HepG2 (cell line): ENCODE data around the gene RNMT. TPM values are rescaled to one million over a fixed set of nuclear protein-coding genes. Genes with fewer than 3 reads are reported as not detected.

ENCODE experiments used
- ATAC-seq: fragments of 200-7000 bp; cut with Tn5 transposase; 3 replicates; pipeline ENCODE4 v1.9.1; 2020; ENCODE audit warnings: mild to moderate bottlenecking, moderate library complexity
- BruUV-seq: library from RNA; stranded (reverse); fragments of 400-500 nt; replicated peaks from 2 replicates; lab custom pipeline; 2021; lab: Mats Ljungman, UMichigan
- CTCF ChIA-PET: fragments of 300-600 bp; formaldehyde crosslinking; extraction: SDS; loops from one replicate; lab custom pipeline; 2021; ENCODE audit warnings: low total read pairs, inconsistent platforms, low intra/inter-chr PET ratio; lab: Yijun Ruan, JAX
- POLR2A ChIA-PET: fragments of 350-600 bp; sonication (Branson Sonifier 250); formaldehyde crosslinking; loops from one replicate; lab custom pipeline; 2020; ENCODE audit warnings: antibody characterized with exemption, inconsistent platforms; lab: Yijun Ruan, JAX
- DNase-seq: peaks from one replicate; pipeline ENCODE4 v3.0.0-alpha.2; 2015; ENCODE audit warnings: low spot score
- FAIRE-seq: peaks from 3 replicates; lab custom pipeline; 2011; peaks lifted over from hg19 to GRCh38; lab: Jason Lieb, UNC
- H2AFZ ChIP-seq: one replicate; pipeline ENCODE4 v1.6.1; 2011; ENCODE audit warnings: low read length, inconsistent platforms
- H3K27ac ChIP-seq: fragments of 300-600 bp; 3 replicates; pipeline ENCODE4 v1.8.0; 2011; ENCODE audit warnings: mixed run types, mild to moderate bottlenecking, mixed read lengths, low read length, inconsistent platforms; ENCODE audit not compliant: insufficient read depth; ENCODE audit errors: extremely low read length
- H3K27me3 ChIP-seq, 2 experiments: fragments of 200-600 bp in 1 of 2; 2 replicates in 1 of 2; 3 replicates in 1 of 2; pipeline versions ENCODE4 v1.6.0 to v1.8.0; 2011; ENCODE audit warnings: low read length in 2 of 2, mild to moderate bottlenecking in 2 of 2, moderate library complexity in 2 of 2, inconsistent platforms in 1 of 2; ENCODE audit not compliant: insufficient read depth in 2 of 2, control insufficient read depth in 1 of 2
- H3K36me3 ChIP-seq, 2 experiments: fragments of 200-600 bp in 1 of 2; replicated peaks in 1 of 2; 2 replicates in 1 of 2; 3 replicates in 1 of 2; pipeline versions ENCODE4 v1.5.1 to v1.8.0; 2011; ENCODE audit warnings: low read length in 2 of 2, inconsistent platforms in 1 of 2; ENCODE audit not compliant: insufficient read depth in 2 of 2, control insufficient read depth in 1 of 2
- H3K4me1 ChIP-seq: 2 replicates; pipeline ENCODE4 v1.5.1; 2012; ENCODE audit warnings: low read length, inconsistent platforms; ENCODE audit not compliant: insufficient read depth
- H3K4me2 ChIP-seq: 2 replicates; pipeline ENCODE4 v1.6.0; 2011; ENCODE audit warnings: low read depth, low read length, inconsistent platforms
- H3K4me3 ChIP-seq, 3 experiments: fragments of 200-600 bp in 1 of 3; sonication (generic), shearing (Covaris generic) in 1 of 3; replicated peaks in 1 of 3; 2 replicates each; pipeline ENCODE4 v1.5.1; 2011 to 2016; ENCODE audit warnings: low read length in 3 of 3, inconsistent platforms in 2 of 3, low read depth in 2 of 3, mild to moderate bottlenecking in 2 of 3, control low read depth in 1 of 3, mixed read lengths in 1 of 3; ENCODE audit not compliant: insufficient read depth in 1 of 3
- H3K79me2 ChIP-seq: one replicate; pipeline ENCODE4 v1.6.1; 2011; ENCODE audit warnings: low read length, inconsistent platforms; ENCODE audit not compliant: insufficient read depth
- H3K9ac ChIP-seq: 2 replicates; pipeline ENCODE4 v1.6.0; 2011; ENCODE audit warnings: mild to moderate bottlenecking, low read depth, low read length, inconsistent platforms; ENCODE audit not compliant: insufficient read depth
- H3K9me3 ChIP-seq: 2 replicates; pipeline ENCODE4 v1.5.1; 2012; ENCODE audit warnings: mild to moderate bottlenecking, low read length
- H4K20me1 ChIP-seq: 2 replicates; pipeline ENCODE4 v1.6.0; 2011; ENCODE audit warnings: inconsistent platforms, mild to moderate bottlenecking, low read length, moderate library complexity; ENCODE audit not compliant: insufficient read depth
- ATF7-NPFF ChIP-seq: sonication (generic); formaldehyde crosslinking; IDR thresholded peaks from 2 replicates; pipeline ENCODE4 v1.8.1; 2023; ENCODE audit warnings: mild to moderate bottlenecking, low read depth, missing genetic modification reagents, moderate library complexity
- KAT8 ChIP-seq: IDR thresholded peaks from 2 replicates; pipeline ENCODE4 v1.6.1; 2016; ENCODE audit warnings: missing genetic modification reagents, missing compliant biosample characterization
- MAFK ChIP-seq, 2 experiments: IDR thresholded peaks in 1 of 2; conservative IDR thresholded peaks in 1 of 2; 2 replicates each; pipeline ENCODE4 v1.6.1; 2011; ENCODE audit warnings: improper control_type of control experiment in 2 of 2, low read length in 2 of 2
- NFIB ChIP-seq: sonication (generic); formaldehyde crosslinking; IDR thresholded peaks from 2 replicates; pipeline ENCODE4 v1.9.0; 2021; ENCODE audit warnings: missing genetic modification reagents, mild to moderate bottlenecking, borderline replicate concordance
- NFKB2 ChIP-seq: sonication (generic); formaldehyde crosslinking; IDR thresholded peaks from 2 replicates; pipeline ENCODE4 v1.4.0; 2020; ENCODE audit warnings: missing genetic modification reagents, borderline replicate concordance
- NPAS2 ChIP-seq: sonication (generic); formaldehyde crosslinking; IDR thresholded peaks from 2 replicates; pipeline ENCODE4 v1.8.0; 2022; ENCODE audit warnings: mild to moderate bottlenecking, missing genetic modification reagents, borderline replicate concordance
- PAWR ChIP-seq: sonication (generic); formaldehyde crosslinking; IDR thresholded peaks from 2 replicates; pipeline ENCODE4 v1.4.0; 2020; ENCODE audit warnings: missing genetic modification reagents, mild to moderate bottlenecking, borderline replicate concordance
- ZNF501 ChIP-seq: sonication (generic); formaldehyde crosslinking; IDR thresholded peaks from 2 replicates; pipeline ENCODE4 v1.5.1; 2020; ENCODE audit warnings: mild to moderate bottlenecking, moderate library complexity, missing genetic modification reagents
- ZNF720 ChIP-seq: sonication (generic); formaldehyde crosslinking; IDR thresholded peaks from 2 replicates; pipeline ENCODE4 v1.4.0; 2020; ENCODE audit warnings: missing genetic modification reagents
- ZSCAN30 ChIP-seq: sonication (generic); formaldehyde crosslinking; IDR thresholded peaks from 2 replicates; pipeline ENCODE4 v1.5.0; 2020; ENCODE audit warnings: mild to moderate bottlenecking, missing genetic modification reagents
- WGBS: methylation state at CpG from one replicate; pipeline ENCODE4 v1.1.6; 2017; ENCODE audit warnings: low lambda C conversion rate; 5-methylcytosine and 5-hydroxymethylcytosine counted together
- in situ Hi-C: cut with HindIII; loops from 2 replicates; pipeline ENCODE4 v1.10.0; 2017; ENCODE audit warnings: low pct_unique_long_range_greater_than_20kb; ENCODE audit not compliant: extremely low pct_ligation_motif_present
- intact Hi-C: fragments of 100-400 bp; cut with micrococcal nuclease; formaldehyde crosslinking; loops from one replicate; pipeline ENCODE4 v1.10.0; 2022; ENCODE audit not compliant: unreplicated experiment
- polyA plus RNA-seq, 8 experiments: library from polyadenylated mRNA; depleted of rRNA in 3 of 8; stranded (reverse) in 7 of 8; unstranded in 1 of 8; fragments of >200 nt; fragmentation: Illumina TruSeq in 4 of 8; extraction: Trizol in 4 of 8; gene quantifications; 2 replicates each; pipeline versions ENCODE4 v1.2.1 to v1.2.3, GENCODE V29; 2011 to 2016; ENCODE audit warnings: low read depth in 4 of 8, missing spikeins in 1 of 8, mixed read lengths in 1 of 8; ENCODE audit not compliant: insufficient read depth in 1 of 8
- total RNA-seq, 5 experiments: library from RNA; depleted of rRNA; stranded (reverse); fragments of >200 nt; fragmentation: Illumina TruSeq; extraction: Trizol; gene quantifications; 2 replicates each; pipeline ENCODE4 v1.2.3, GENCODE V29; 2016; ENCODE audit warnings: low read depth in 1 of 5
- TF ChIP-seq, protein P1 (sequence below): sonication (generic); formaldehyde crosslinking; IDR thresholded peaks from 2 replicates; pipeline ENCODE4 v1.4.0; 2020; ENCODE audit warnings: missing genetic modification reagents
- TF ChIP-seq, protein P2 (sequence below): sonication (generic); formaldehyde crosslinking; IDR thresholded peaks from 2 replicates; pipeline ENCODE4 v1.5.0; 2020; ENCODE audit warnings: mild to moderate bottlenecking, missing genetic modification reagents
- TF ChIP-seq, protein P3 (sequence below): fragments of 450-650 bp; IDR thresholded peaks from 2 replicates; pipeline ENCODE4 v1.6.1; 2017

Gene RNMT
- total and polyA plus RNA-seq, 2 of the 13 experiments (the other 11 are each of a cell fraction or from before 2014, with no cell fraction given), result 22.9 to 24.4 TPM

DNA sequence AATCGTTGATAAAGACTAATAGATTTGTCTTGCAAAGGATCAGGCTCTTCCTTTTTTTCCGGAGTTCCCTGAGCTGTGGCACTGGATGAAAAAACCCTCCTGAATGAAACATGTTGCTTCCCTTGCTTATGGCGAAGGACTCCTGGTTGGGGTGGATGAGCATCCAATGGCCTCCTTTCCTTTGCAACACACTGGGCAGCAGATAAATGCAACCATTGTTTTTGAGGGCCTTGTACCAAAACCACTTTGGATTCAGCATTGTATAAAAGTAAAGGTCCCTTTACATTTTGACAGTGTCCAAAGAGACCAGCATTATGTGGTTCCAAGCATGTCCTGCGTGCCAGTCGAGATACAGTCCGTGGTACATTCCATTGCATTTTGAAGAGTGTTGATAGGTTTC is 44.8 kb upstream of the RNMT start (continued):
- TF ChIP-seq, protein P1, sequence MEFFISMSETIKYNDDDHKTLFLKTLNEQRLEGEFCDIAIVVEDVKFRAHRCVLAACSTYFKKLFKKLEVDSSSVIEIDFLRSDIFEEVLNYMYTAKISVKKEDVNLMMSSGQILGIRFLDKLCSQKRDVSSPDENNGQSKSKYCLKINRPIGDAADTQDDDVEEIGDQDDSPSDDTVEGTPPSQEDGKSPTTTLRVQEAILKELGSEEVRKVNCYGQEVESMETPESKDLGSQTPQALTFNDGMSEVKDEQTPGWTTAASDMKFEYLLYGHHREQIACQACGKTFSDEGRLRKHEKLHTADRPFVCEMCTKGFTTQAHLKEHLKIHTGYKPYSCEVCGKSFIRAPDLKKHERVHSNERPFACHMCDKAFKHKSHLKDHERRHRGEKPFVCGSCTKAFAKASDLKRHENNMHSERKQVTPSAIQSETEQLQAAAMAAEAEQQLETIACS (CRISPR knock-in tag), result no peak
- no peak for TF ChIP-seq NFKB2
- TF ChIP-seq, all 625 proteins: peak for 0

DNA sequence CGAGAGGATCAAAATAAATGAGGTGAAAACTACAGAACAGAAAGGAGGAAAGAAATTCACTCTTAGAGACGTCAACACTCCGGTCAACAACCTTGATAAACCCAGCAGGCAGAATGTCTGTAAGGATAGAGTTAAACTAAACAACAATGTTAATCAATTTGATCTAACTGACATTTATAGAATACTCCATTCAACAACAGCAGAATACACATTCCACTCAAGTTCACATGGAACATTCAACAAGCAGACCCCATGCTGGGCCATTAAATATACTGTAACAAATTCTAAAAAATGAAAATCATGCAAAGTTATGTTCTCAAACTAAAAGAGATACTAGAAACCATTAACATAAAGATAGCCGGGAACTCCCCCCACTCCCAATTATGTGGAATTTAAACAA is 41.9 kb upstream of the RNMT start:
- over 99% methylated on average over 4 of the region's 4 CpGs for WGBS
- Histone ChIP-seq H3K4me3 (no peak overlapping the region), H3K4me1 (no peaks in the 10 kb centered on the region), H3K9me3 (no peaks in the 10 kb centered on the region), H3K4me2 (no peak overlapping the region), H3K27ac (no peak overlapping the region), H3K79me2 (peaks cover 75% of the 10 kb centered on the region), H2AFZ (no peak overlapping the region), H3K27me3 (no peaks in the 10 kb centered on the region), H3K36me3 (peaks cover 5% of the 10 kb centered on the region in 2 experiments; a peak in 4 of 5 replicates), H3K9ac (no peak overlapping the region), H4K20me1 (peaks cover 22% of the 10 kb centered on the region; the same call in 1 of the 2 replicates)
- POLR2A ChIA-PET, result no interaction called here
- TF ChIP-seq ZSCAN30 (CRISPR knock-in tag), result no peak
- no peak for TF ChIP-seq PAWR (CRISPR knock-in tag)
- TF ChIP-seq NFIB (CRISPR knock-in tag), result no peak
- no peak for TF ChIP-seq NPAS2 (CRISPR knock-in tag)
- no peak for TF ChIP-seq MAFK (conservative IDR thresholded peaks at IDR 0.05 in 1 of 2, IDR thresholded peaks at IDR 0.05 in 1 of 2; ENCODE audit: low read length in 2 of 2)
- TF ChIP-seq, protein P2, sequence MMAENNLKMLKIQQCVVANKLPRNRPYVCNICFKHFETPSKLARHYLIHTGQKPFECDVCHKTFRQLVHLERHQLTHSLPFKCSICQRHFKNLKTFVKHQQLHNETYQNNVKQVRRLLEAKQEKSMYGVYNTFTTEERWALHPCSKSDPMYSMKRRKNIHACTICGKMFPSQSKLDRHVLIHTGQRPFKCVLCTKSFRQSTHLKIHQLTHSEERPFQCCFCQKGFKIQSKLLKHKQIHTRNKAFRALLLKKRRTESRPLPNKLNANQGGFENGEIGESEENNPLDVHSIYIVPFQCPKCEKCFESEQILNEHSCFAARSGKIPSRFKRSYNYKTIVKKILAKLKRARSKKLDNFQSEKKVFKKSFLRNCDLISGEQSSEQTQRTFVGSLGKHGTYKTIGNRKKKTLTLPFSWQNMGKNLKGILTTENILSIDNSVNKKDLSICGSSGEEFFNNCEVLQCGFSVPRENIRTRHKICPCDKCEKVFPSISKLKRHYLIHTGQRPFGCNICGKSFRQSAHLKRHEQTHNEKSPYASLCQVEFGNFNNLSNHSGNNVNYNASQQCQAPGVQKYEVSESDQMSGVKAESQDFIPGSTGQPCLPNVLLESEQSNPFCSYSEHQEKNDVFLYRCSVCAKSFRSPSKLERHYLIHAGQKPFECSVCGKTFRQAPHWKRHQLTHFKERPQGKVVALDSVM, result no peak
- no peak for TF ChIP-seq KAT8 (CRISPR knock-in tag)
- TF ChIP-seq, protein P3, sequence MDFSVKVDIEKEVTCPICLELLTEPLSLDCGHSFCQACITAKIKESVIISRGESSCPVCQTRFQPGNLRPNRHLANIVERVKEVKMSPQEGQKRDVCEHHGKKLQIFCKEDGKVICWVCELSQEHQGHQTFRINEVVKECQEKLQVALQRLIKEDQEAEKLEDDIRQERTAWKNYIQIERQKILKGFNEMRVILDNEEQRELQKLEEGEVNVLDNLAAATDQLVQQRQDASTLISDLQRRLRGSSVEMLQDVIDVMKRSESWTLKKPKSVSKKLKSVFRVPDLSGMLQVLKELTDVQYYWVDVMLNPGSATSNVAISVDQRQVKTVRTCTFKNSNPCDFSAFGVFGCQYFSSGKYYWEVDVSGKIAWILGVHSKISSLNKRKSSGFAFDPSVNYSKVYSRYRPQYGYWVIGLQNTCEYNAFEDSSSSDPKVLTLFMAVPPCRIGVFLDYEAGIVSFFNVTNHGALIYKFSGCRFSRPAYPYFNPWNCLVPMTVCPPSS, result no peak
- TF ChIP-seq ATF7-NPFF (CRISPR knock-in tag), result no peak
- TF ChIP-seq ZNF720 (CRISPR knock-in tag), result no peak
- no peak for TF ChIP-seq ZNF501 (CRISPR knock-in tag)
- intact Hi-C loops (no loop called here), in situ Hi-C loops (no loop called here)
- BruUV-seq, result no TSS peak
- DNase-seq (no peak), FAIRE-seq (no peak), ATAC-seq (no peak)
- CTCF ChIA-PET, result no interaction called here
